ENCODE data around the gene HOXD4. TPM values are rescaled to one million over a fixed set of nuclear protein-coding genes. Genes with fewer than 3 reads are reported as not detected.

The HOXD4 gene
- total RNA-seq: under 0.01 and 0.18 TPM in 2 replicates

DNA sequence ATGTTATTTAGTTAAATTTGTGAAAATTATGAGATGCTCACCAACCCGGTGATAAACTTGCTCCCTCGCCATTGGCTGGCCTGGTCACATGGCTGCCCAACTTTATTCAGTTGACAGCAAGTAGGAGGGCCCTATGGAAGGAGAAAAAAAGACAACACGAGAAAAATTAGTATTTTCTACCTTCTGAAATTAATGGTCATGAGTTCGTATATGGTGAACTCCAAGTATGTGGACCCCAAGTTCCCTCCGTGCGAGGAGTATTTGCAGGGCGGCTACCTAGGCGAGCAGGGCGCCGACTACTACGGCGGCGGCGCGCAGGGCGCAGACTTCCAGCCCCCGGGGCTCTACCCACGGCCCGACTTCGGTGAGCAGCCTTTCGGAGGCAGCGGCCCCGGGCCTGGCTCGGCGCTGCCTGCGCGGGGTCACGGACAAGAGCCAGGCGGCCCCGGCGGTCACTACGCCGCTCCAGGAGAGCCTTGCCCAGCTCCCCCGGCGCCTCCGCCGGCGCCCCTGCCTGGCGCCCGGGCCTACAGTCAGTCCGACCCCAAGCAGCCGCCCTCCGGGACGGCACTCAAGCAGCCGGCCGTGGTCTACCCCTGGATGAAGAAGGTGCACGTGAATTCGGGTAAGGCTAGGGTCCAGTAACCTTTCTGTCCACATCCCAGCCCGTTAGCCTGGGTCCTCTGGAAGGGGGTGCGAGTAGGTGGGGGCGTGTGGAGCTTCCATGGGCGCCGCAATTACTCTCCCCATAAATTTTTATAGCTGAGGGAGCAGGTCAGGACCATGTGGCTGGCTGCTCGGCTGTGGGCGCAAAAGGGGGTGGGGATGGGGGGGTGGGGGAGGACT, at the start of gene HOXD4:
TSS of gene HOXD4 (plus strand) at position 109 of the 846 bp plus-strand sequence. CDS start at position 193, 84 bp downstream.

DNA sequence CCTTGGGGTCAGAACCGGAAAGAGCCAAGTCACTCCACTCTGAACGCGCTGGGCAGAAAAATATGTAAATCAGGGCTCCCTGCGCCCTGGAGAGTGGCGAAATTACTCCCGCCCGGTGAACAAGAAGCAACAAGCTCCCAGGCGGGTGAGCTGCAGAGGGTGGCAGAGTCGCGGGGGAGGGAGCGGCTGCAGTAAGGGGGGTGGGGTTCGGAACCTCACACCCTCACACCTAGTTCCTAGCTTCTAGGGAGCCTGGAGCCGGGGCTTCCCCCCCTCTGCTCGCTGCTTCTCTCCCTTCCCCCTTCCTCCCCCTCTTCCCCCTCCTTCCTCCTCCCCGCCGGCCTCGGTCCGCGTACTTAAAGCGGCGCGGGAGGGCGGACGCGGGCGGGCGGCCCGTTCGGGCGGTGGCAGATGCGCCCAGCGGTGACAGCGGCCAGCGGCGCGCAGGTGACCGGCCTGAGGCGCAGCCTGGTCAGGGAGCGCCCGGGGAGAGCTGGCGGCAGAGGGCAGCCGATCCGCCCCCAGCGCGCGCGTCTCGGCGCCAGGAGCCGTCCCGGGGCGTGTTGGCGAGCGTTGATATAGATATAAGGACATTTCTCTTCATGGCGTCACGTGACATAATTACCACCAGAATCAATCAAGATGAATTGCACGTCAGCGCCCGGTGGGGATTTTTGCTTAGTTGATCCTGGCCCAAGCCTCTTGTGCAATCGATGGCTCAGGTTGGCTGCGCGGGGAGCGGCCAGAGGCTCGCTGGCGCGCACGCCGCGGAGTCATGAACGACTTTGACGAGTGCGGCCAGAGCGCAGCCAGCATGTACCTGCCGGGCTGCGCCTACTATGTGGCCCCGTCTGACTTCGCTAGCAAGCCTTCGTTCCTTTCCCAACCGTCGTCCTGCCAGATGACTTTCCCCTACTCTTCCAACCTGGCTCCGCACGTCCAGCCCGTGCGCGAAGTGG, 44.5 kb upstream of the HOXD4 start, which contains the start of gene HOXD11:
TSS of gene HOXD11 (plus strand) at position 700 of the 959 bp plus-strand sequence. CDS start at position 776, 76 bp downstream.

DNA sequence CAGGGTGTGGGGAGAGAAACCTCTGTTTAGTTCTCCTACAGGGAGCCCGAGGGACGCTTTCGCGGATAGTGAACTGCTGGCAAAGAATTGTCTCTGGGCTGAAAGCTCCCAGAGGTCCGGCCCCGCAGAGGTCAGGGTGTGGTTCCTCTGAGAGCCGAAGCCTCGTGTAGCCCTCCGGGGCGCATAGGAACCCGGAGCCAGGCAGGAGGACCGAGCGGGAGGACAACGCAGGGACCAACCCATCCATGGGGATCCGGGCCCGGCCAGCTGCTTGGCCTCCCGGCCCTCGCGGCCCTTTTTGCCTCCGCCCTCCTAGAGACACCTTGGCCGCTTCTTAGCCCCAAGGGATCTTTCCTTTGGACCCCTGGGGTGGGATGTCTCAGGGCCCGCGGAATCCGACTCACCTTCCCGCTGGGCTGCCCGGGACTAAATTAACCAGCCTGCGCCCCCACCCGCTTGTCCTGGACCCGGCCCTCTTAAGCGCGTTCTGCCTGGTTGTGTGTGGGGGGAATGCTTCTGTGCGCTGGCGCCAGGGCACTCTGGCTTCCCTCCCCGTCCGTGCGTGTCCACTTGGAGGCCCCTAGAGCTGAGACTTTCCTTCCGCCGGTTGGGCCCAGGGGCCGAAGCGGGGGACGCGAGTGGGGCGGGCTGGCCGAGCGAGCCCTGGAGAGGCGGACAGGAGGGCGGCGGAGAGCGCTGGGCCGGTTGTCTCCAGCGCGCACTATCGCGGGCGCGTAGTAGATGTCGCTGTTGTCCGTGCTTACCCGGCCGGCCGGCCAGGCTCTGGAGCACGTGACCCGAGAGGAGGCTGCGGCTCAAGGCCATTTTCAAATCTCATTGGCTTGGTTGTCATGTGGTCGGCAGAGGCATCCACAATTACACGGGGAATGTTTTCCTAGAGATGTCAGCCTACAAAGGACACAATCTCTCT, 35.2 kb upstream of the HOXD4 start, which contains the start of gene HOXD10:
TSS of gene HOXD10 (plus strand) at position 896 of the 931 bp plus-strand sequence. CDS start 56 bp downstream, outside the sequence.

DNA sequence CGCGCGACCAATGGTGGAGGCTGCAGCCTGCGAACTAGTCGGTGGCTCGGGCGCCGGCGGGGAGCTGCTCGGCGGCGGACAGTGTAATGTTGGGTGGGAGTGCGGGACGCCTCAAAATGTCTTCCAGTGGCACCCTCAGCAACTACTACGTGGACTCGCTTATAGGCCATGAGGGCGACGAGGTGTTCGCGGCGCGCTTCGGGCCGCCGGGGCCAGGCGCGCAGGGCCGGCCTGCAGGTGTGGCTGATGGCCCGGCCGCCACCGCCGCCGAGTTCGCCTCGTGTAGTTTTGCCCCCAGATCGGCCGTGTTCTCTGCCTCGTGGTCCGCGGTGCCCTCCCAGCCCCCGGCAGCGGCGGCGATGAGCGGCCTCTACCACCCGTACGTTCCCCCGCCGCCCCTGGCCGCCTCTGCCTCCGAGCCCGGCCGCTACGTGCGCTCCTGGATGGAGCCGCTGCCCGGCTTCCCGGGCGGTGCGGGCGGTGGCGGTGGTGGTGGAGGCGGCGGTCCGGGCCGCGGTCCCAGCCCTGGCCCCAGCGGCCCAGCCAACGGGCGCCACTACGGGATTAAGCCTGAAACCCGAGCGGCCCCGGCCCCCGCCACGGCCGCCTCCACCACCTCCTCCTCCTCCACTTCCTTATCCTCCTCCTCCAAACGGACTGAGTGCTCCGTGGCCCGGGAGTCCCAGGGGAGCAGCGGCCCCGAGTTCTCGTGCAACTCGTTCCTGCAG, 28.5 kb upstream of the HOXD4 start, which contains the start of gene HOXD9:
TSS of gene HOXD9 (plus strand) at position 37 of the 728 bp plus-strand sequence. CDS start at position 87, 50 bp downstream.

DNA sequence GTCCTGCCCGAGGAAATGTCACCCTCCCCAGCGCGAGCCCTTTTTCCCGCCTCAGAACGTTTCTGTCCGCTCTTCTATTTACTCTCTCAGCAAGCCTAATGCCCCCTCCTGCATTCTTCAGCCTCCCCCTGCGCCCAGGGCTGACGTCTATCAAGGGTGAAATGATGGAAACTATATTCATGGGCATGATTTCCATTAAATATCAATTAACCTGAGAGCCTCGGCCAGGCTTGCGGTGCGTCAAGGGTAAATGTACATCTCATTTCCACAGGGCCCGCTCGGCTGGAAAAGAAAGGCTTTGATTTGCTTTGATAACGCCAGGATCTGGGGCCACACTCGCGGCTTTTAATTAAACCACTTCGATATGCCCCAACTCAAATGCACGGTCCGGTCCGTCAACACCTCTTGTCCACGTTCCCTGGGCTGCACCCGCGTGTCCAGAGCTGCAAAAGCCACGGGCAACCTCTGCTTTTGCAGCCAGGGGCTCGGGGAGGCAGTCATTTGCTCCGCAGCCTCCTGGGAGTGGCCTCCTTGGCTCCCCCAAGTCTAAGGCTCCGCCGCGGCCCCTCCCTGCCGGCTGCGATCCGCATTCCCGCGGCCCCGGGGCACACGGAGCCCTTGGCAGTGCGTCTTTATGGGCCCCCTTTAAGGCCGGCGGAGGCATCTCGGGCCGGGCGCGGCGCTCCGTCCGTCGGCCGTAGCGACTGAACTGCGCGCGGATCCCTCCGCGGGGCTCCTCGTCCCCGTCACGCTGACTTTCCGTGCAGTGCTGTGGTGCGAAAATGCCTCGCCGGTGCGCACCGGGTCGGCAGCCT, 22.2 kb upstream of the HOXD4 start, which contains the start of gene HOXD8:
TSS of gene HOXD8 (plus strand) at position 724 of the 815 bp plus-strand sequence. CDS start 662 bp downstream, outside the sequence.

DNA sequence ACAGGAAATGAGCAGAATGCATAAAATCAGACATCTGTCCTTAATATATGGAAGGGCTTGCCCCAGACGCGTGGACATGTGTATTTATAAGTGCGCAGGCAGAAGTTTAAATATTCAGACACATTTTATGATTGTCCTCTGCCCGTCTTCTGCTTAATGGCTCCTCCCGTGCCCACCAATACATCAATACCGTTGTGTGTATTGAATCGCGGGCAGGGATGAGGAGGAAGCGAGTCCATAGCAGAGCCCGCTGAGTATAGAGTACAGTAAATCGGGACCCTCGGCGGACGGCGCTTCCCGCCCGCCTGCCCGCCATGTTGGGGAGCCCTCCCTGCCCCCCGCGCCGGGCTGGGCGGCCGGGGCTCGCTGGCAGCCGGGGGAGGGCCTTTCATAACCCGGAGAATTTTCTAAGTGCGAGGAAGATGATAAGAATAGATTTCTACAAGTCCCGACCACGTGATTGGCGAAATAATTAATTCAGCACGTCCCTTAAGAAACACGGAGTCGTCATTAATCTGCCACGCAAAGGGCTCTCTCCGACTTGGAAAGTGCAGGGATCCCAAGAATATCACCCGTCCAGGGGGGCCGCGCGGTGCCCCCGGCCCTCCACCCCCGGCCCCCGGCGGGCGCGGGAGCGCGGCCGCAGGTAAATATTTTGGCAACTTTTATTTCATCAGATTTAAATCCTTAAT, 5.6 kb downstream of the HOXD4 start, which contains the start of gene HOXD3:
TSS of gene HOXD3 (plus strand) at position 501 of the 692 bp plus-strand sequence. CDS start 11,808 bp downstream, outside the sequence.

DNA sequence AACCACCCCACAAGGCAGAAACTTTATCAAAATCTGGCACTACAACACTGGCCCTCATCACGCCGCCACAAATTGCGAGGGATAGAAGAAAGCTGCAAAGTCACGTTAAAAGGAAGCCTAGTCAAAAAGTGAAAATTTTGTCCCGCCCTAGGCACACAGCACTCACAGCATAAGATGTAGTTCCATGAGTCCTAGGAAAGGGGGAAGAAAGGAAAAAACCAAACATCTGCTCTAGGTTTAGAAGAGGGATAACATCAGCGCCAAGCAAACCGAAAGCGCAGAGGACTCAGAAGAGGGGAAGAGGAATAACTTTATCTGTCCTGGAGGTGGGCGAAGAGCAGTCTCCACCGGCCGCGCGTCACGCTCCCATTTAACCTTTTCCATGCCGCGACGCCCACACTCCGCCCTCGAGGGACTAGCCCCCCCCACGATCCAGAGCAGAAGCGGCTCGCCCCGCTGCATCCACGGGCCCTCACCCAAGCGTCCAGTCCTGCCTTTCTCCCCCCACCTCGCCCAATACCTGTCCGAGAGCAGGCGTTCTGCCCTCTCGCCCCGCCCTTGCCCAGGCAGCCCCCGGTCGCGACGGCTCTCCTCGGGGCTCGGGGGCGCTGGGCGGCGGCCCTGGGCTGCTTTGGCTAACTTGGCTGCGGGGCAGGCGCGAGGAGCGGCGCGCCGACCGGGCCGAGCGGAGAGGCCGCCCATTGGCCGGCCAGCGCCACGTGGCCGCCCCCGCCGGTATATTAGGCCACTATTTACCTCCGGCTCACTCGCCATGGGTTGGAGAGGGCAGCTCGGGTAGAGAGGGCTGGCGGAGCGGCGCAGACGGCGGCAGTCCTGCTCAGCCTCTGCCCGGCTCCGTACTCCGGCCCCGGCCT, 36.8 kb downstream of the HOXD4 start, which contains the start of gene HOXD1:
TSS of gene HOXD1 (plus strand) at position 770 of the 875 bp plus-strand sequence. CDS start 134 bp downstream, outside the sequence.

Other genes starting within 250 kb of the HOXD4 start
- 20.1 and 28.8 TPM in 2 replicates for gene LNPK, start 149.3 kb upstream of the HOXD4 start, total RNA-seq
- gene EVX2, start 67.6 kb upstream of the HOXD4 start, total RNA-seq: under 0.01 TPM in 1 of 2 replicates, not detected in the other
- gene HOXD13, start 58.8 kb upstream of the HOXD4 start, total RNA-seq: 0.09 and 0.28 TPM in 2 replicates
- gene HOXD12, start 51.8 kb upstream of the HOXD4 start, total RNA-seq: not detected in 2 replicates
- gene HOXD11, start 44.3 kb upstream of the HOXD4 start, total RNA-seq: 0.14 and 0.18 TPM in 2 replicates
- under 0.01 and 0.18 TPM in 2 replicates for gene HOXD10, start 34.8 kb upstream of the HOXD4 start, total RNA-seq
- 0.18 and 0.28 TPM in 2 replicates for gene HOXD9, start 28.8 kb upstream of the HOXD4 start, total RNA-seq
- 1.1 and 1.6 TPM in 2 replicates for gene HOXD8, start 21.8 kb upstream of the HOXD4 start, total RNA-seq
- gene HOXD3, start 5.8 kb downstream of the HOXD4 start, total RNA-seq: 0.14 and 0.28 TPM in 2 replicates
- gene HOXD1, start 37.1 kb downstream of the HOXD4 start, total RNA-seq: not detected in 2 replicates
- gene MTX2, start 117.9 kb downstream of the HOXD4 start, total RNA-seq: 18.5 and 24.2 TPM in 2 replicates

Measured in smooth muscle cell of bladder (primary cell).